ENCODE results near the gene GFPT1.

The GFPT1 gene

GRCh38 chr2:69297216-69297615, 89.8 kb downstream of the GFPT1 start:
- TF ChIP-seq CTCF (conservative IDR thresholded peaks at IDR 0.05; ENCODE audit: low read depth, low read length): no peak
- no peak for DNase-seq (ENCODE audit: low read depth)
- H3K4me3 ChIP-seq (ENCODE audit: low read length): no peak overlapping the region

- DNase-seq (ENCODE audit: low read depth): no peak
- no peak overlapping the region for H3K4me3 ChIP-seq (ENCODE audit: low read length)
- no peak for TF ChIP-seq CTCF (conservative IDR thresholded peaks at IDR 0.05; ENCODE audit: low read depth, low read length)
Measured at GRCh38 chr2:69296421-69296820, 90.6 kb downstream of the GFPT1 start.

GRCh38 chr2:69292256-69292655, 94.8 kb downstream of the GFPT1 start:
- no peak overlapping the region for H3K4me3 ChIP-seq (ENCODE audit: low read length)
- no peak for TF ChIP-seq CTCF (conservative IDR thresholded peaks at IDR 0.05; ENCODE audit: low read depth, low read length)
- DNase-seq (ENCODE audit: low read depth): no peak

- DNase-seq (ENCODE audit: low read depth): no peak
- TF ChIP-seq CTCF (conservative IDR thresholded peaks at IDR 0.05; ENCODE audit: low read depth, low read length): no peak
- no peak overlapping the region for H3K4me3 ChIP-seq (ENCODE audit: low read length)
Measured at GRCh38 chr2:69291721-69292120, 95.3 kb downstream of the GFPT1 start.

GRCh38 chr2:69291004-69291650, 95.9 kb downstream of the GFPT1 start:
- no peak for TF ChIP-seq CTCF (conservative IDR thresholded peaks at IDR 0.05; ENCODE audit: low read depth, low read length)
- H3K4me3 ChIP-seq (ENCODE audit: low read length): no peak overlapping the region
- no peak for DNase-seq (ENCODE audit: low read depth)

GRCh38 chr2:69288429-69288828, 98.6 kb downstream of the GFPT1 start:
- DNase-seq (ENCODE audit: low read depth): no peak
- H3K4me3 ChIP-seq (ENCODE audit: low read length): no peak overlapping the region
- TF ChIP-seq CTCF (conservative IDR thresholded peaks at IDR 0.05; ENCODE audit: low read depth, low read length): no peak

GRCh38 chr2:69287544-69287943, 99.5 kb downstream of the GFPT1 start:
- no peak for DNase-seq (ENCODE audit: low read depth)
- TF ChIP-seq CTCF (conservative IDR thresholded peaks at IDR 0.05; ENCODE audit: low read depth, low read length): no peak
- H3K4me3 ChIP-seq (ENCODE audit: low read length): no peak overlapping the region
